Upper lobe of left lung (tissue), 4 donors: ENCODE data around the gene ZNF143.

Experiments used
- CTCF ChIP-seq, 6 experiments: fragments of 450-650 bp in 4 of 6; fragments of 200-600 bp in 2 of 6; sonication (generic) in 2 of 6; IDR thresholded peaks; one replicate each; pipeline ENCODE4 v1.5.1; 2016 to 2019; ENCODE audit warnings: antibody characterized with exemption in 6 of 6
- EP300 ChIP-seq, 4 donors: sonication (generic); formaldehyde crosslinking; IDR thresholded peaks; one replicate each; pipeline ENCODE4 v1.5.1; 2017; ENCODE audit warnings: antibody characterized with exemption in 4 of 4, control low read depth in 2 of 4
- POLR2A ChIP-seq, 4 donors: fragments of 450-650 bp; IDR thresholded peaks; one replicate each; pipeline ENCODE4 v1.5.1; 2016 to 2017; ENCODE audit warnings: antibody characterized with exemption in 4 of 4, mild to moderate bottlenecking in 2 of 4

- TF ChIP-seq POLR2A (IDR thresholded peaks at IDR 0.05) = no peak
- no peak for TF ChIP-seq EP300 (IDR thresholded peaks at IDR 0.05)
- no peak for TF ChIP-seq CTCF (IDR thresholded peaks at IDR 0.05)
Measured at GRCh38 chr11:9570313-9571025, 109.7 kb downstream of the ZNF143 start.
